ENCODE results near the gene PHB1.
"Not testable (repeated sequence)": the region's sequence is repeated elsewhere in the genome, so short reads cannot be mapped to it uniquely, and the experiment has no call there.

Gene PHB1

GRCh38 chr17:49381033-49381432 is 33.6 kb downstream of the PHB1 start:
- no peak for DNase-seq (ENCODE audit: low read depth in 2 of 2)

DNA sequence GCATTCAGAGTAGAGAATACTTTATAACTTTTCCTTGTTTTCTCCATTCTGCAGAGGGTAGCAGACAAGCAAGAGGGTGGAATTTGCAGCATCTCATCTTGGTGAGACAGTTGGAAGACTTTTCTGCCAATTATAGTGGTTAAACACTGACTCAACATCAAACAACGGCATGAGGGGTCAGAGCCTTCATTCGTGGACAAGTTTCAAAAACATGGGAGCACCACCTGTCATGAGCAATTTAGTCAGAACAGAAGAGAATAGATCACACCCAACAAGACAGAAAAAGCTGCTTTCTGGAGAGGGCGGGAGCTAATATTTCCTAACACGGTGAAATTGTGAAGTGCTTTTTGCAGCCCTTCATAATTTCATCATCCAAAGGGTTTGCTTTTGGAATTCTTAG is 34.8 kb downstream of the PHB1 start:
- no peak for DNase-seq (ENCODE audit: low read depth in 2 of 2)

DNA sequence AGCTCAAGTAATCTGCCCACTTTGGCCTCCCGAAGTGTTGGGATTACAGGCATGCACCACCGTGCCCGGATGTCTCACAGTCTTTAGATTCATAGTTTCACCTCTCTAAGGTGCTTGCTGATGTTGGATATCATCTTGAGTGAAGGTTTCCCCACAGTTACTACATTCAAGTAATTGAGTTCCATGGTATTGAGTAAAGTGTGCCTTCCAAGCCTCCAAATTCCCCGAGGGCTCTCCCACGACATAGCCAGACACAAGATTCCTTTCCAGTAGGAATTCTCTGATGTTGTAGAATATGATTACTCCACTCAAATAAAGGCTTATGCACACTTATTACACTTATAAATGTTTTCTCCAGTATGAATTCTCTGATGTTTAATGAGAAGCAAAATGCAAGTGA is 36.4 kb downstream of the PHB1 start:
- DNase-seq (ENCODE audit: low read depth in 2 of 2) = no peak

GRCh38 chr17:49375544-49375943 is 39.1 kb downstream of the PHB1 start:
- DNase-seq (ENCODE audit: low read depth in 2 of 2) = no peak

GRCh38 chr17:49373115-49373514 is 41.6 kb downstream of the PHB1 start:
- no peak for DNase-seq (ENCODE audit: low read depth in 2 of 2)

GRCh38 chr17:49372425-49372824 is 42.3 kb downstream of the PHB1 start:
- no peak for DNase-seq (ENCODE audit: low read depth in 2 of 2)

GRCh38 chr17:49370971-49371834 is 43.5 kb downstream of the PHB1 start:
- DNase-seq (ENCODE audit: low read depth in 2 of 2) = no peak

DNA sequence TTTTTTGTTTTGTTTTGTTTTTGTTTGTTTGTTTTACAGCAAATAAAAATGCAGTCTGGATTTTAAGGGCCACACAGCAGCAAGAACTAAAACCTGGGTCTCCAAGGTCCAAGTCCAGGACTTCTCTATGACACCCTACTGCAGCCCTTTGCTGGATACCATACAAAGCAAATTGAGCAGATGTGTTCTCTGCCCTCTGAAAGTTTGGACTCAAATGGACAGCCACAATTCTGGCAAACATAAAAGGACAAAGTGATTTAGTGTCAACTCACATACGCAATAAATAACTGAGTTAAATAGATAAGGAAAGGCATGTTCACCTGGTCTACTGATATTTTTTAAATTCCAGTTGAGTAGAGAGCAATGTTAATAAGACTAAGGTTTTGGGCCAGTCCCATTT is 44.9 kb downstream of the PHB1 start:
- DNase-seq (ENCODE audit: low read depth in 2 of 2) = no peak

DNA sequence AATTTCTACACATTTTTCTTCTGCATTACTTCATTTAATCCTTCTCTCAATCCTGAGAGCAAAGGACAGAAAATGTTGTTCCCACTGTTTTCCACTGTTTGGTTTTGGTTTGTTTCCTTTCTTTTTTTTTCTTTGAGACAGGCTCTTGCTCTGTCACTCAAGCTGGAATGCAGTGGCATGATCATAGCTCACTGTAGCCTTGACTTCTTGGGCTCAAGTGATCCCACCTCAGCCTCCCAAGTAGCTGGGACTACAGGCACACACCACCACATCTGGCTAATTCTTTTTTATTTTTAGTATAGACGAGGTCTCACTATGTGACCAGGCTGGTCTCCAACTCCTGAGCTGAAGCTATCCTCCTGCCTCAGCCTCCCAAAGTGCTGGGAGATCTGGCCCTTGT is 45.6 kb downstream of the PHB1 start:
- DNase-seq (ENCODE audit: low read depth in 2 of 2) = no peak

GRCh38 chr17:49365667-49366066 is 49.0 kb downstream of the PHB1 start:
- DNase-seq (ENCODE audit: low read depth in 2 of 2) = no peak

DNA sequence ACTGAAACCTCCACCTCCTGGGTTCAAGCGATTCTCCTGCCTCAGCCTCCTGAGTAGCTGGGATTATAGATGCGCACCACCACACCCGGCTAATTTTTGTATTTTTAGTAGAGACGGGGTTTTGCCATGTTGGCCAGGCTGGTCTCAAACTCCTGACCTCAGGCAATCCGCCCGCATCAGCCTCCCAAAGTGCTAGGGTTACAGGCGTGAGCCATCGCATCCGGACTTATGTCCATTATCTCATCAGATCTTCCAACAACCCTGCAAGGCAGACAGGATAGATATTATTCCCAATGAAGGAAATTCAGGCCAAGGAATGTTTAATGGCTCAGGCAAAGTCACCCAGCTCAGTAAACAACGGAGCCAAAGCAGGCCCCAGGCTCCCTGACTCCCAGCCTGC is 49.6 kb downstream of the PHB1 start:
- DNase-seq (ENCODE audit: low read depth in 2 of 2) = not testable (repeated sequence)

DNA sequence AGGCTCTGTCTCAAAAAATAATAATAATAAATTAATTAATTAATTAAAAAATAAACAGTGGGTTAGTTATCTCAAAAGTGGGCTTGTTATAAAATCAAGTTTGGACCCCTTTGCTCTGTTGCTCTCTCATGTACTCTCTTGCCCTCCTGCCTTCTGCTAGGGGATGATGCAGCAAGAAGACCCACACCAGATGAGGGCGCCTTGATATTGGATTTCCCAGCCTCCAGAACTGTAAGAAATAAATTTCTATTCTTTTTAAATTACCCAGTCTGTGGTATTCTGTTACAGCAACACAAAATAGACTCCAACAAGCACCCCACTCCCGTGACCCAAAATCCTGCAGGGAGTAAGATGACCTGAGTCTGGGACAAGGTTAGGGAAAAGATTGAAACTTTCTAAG is 50.6 kb downstream of the PHB1 start:
- no peak for DNase-seq (ENCODE audit: low read depth in 2 of 2)

DNA sequence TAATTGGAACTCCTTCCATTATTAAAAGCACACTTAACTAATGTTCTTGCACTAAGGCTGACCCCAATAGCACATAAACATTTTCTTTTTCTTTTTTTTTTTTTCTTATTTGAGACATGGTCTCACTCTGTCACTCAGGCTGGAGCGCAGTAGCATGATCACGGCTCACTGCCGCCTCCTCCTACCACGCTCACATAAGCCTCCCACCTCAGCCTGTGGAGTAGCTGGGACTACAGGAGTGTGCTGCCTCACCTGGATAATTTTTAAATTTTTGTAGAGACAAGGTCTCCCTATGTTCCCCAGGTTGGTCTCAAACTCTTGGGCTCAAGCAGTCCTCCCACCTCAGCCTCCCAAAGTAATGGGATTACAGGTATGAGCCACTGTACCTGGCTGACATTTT is 51.4 kb downstream of the PHB1 start:
- DNase-seq (ENCODE audit: low read depth in 2 of 2) = no peak

DNA sequence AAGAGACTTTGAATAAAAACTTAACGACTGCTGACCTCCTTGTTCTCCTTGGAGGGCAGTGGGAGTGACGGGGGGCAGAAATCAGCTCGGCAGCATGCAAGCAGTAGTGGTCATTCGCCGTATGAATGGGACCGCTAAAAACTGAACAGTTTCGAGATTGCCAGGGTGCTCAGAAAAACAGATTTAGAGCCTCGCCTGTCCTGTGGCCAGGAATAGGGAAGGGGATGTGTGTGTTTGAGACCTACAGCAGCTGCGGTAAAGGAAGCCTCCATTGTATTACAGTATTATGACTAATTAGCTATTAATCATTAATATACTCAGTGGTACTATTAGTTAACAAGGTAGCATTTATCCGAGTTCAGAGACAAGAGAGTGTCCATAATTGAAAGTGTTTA is 52.0 kb downstream of the PHB1 start:
- no peak for DNase-seq (ENCODE audit: low read depth in 2 of 2)

DNA sequence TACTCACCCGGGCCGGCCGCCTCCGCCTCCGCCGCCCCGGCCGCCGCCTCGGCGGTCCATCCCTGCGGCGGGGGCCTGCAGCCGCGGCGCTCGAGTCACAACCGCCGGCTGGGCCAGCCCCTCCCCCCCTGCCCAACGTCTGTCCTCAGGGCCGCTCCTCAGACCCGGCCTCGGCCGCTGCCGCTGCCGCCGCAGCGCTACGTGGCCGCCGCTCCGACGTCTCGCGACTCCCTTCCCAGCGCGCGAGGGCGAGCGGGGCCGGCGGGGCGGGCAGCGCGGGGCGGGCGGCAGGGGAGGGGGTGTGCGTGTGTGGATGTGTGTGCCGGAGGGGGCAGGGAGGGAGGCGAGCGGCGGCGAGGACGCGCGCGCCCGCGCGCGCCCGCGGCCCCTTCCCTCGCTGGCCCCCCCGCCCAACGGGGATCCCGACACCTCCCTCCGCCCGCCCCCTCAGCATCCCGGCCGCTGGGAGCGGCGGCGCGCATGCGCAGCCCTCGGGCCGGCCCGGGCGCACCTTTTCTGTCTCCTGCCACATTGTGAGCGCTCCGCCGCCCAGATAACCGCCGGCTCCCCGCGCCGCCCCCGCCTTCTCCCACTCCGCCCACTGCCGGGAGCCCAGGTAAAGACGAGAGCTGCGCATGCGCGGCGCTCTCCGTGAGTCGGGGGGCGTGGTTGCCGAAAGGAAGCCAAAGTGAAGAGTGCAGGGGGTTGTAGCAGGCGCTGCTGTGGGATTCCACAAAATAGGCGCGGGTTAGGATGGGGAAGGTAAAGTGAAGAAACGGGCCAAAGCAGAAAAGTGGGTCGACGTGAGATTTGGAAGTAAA is 52.6 kb downstream of the PHB1 start, which contains the start of gene ZNF652:
ZNF652 (minus strand) TSS at position 349 of the 821 bp plus-strand sequence. CDS start 44,525 bp downstream, outside the sequence.
- DNase-seq (ENCODE audit: low read depth in 2 of 2) = peak; percentile 84 to 85

DNA sequence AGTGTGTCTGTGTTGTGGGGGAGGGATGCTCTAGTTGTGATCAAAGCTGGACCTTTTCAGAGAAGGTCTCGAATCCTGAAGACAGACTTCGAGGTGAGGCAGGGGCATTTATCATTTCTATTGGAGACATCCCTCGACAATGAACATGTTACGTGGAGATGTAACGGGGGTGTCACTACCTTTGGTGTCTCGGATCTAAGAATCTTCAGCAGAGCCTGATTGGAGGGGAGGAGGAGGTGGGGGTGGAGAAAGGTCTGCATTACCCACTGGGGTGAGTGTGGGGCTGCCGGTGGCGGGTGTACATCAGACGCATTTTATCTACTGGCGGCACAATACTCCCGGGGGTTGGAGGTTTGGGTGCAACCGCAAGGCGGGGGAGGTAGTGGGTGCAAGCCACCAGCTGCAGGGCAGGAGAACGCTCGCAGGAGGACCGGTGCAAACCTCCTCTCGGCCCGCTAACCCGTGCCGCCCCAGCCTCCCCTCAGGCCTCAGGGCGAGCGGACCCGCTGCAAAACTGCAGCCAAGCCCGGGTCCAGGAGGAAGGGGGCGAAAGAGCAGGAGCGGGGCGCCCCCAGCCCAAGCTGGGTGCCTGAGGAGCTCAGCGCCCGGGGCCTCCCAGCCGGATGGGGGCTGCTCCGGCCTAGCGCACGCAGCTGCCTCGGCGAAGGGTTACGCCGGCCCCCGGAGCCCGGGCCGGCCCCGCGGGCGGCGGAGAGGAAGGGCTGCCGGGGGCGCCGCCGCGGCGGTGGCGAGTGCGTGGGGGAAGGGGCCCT is 53.4 kb downstream of the PHB1 start:
- peak; percentile 54 to 56 for DNase-seq (ENCODE audit: low read depth in 2 of 2)

GRCh38 chr17:49360796-49361128 is 53.9 kb downstream of the PHB1 start:
- no peak for DNase-seq (ENCODE audit: low read depth in 2 of 2)

DNA sequence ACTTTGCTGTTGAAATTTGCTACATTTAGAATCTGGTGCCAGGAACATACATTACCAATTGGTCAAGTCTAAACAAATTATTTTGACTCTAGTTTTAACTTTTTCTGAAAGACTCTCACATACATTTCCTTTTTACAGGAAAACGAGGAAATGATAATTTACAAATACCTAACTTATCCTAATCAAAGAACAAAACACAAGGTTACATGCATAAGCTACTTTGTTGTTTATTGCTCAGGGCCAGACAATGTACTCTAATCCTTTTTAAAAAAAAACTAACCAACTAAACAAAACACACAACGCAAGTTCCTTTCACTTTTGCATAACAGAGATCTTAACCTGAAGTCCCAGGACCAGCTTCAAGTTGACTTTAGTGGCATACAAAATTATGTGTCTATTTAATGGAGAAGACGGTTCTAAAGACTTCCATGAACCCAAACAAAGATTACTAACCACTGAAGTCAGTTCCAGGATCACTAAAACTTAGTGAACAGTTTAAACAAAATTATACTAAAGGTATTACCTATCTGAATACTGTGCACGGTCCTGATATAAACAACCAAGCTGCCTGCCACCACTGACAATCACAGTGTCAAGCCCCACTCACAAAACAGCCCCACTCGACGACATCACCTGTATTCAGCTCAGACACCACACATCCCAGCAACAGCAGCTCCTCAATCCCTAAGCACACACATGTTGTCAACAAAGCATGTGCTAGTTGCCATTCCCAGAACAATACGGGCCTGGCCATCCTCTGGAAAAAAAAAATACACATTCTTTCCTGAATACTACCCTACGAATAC is 54.5 kb downstream of the PHB1 start:
- no peak for DNase-seq (ENCODE audit: low read depth in 2 of 2)

GRCh38 chr17:49358641-49359247 is 55.9 kb downstream of the PHB1 start:
- DNase-seq (ENCODE audit: low read depth in 2 of 2) = no peak

- no peak for DNase-seq (ENCODE audit: low read depth in 2 of 2)
Observed at GRCh38 chr17:49357516-49357915, 57.2 kb downstream of the PHB1 start.

DNA sequence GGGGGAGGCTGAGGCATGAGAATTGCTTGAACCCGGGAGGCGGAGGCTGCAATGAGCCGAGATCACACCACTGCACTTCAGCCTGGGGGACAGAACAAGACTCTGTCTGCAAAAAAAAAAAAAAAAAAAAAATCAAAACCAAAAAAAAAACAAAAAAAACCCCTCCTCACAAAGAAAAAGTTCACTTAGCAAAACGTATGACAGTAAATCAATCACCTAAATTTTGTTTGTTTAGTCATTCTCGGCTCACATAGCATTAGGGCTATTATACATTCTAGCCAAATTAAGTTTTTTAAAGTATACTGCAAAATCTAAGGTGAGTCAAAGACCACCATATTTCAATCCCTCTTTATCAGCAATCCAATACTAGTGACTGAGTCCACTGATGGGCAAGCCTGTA is 58.4 kb downstream of the PHB1 start:
- DNase-seq (ENCODE audit: low read depth in 2 of 2) = no peak

Measured in stimulated activated CD8-positive, alpha-beta memory T cell treated with anti-CD3 and anti-CD28 coated beads, Interleukin-15, amount 100 ng/mL, for 48 hours (primary cell).